WERI-Rb-1 (cell line): ENCODE measurements around the gene ADNP2.

Source experiments
- DNase-seq: peaks from one replicate; pipeline ENCODE4 v3.0.0-alpha.2; 2020
- H3K27ac ChIP-seq: fragments of 250-450 bp; sonication (Bioruptor Pico); 2 replicates; pipeline ENCODE4 v1.5.1; 2020; ENCODE audit warnings: mild to moderate bottlenecking, moderate library complexity
- H3K27me3 ChIP-seq: fragments of 250-450 bp; sonication (Bioruptor Pico); 2 replicates; pipeline ENCODE4 v1.5.1; 2021; ENCODE audit warnings: mild to moderate bottlenecking, low read depth, moderate library complexity; ENCODE audit not compliant: insufficient read depth, severe bottlenecking
- H3K36me3 ChIP-seq: fragments of 250-450 bp; sonication (Bioruptor Pico); 2 replicates; pipeline ENCODE4 v1.5.1; 2020; ENCODE audit warnings: mild to moderate bottlenecking, moderate library complexity
- H3K4me3 ChIP-seq: 2 replicates; pipeline ENCODE4 v1.5.1; 2011; ENCODE audit warnings: low read depth, mild to moderate bottlenecking, control low read depth, low read length
- H3K9me3 ChIP-seq: fragments of 250-450 bp; sonication (Bioruptor Pico); 2 replicates; pipeline ENCODE4 v1.5.1; 2021; ENCODE audit warnings: mild to moderate bottlenecking, moderate library complexity; ENCODE audit not compliant: severe bottlenecking
- CTCF ChIP-seq: IDR thresholded peaks from 2 replicates; pipeline ENCODE4 v1.5.1; 2011; ENCODE audit warnings: low read depth, mild to moderate bottlenecking, control low read depth, inconsistent platforms, low read length

ADNP2 gene

GRCh38 chr18:80147418-80148325, 38.6 kb downstream of the ADNP2 start:
- Histone ChIP-seq H3K27me3 (no peaks in the 10 kb centered on the region), H3K9me3 (no peaks in the 10 kb centered on the region), H3K4me3 (peak overlapping the region; percentile 52), H3K27ac (peak overlapping the region; percentile 51), H3K36me3 (peaks cover 6% of the 10 kb centered on the region)
- DNase-seq = peak; percentile 88
- no peak for TF ChIP-seq CTCF

- TF ChIP-seq CTCF = no peak
- H3K27me3 ChIP-seq = no peaks in the 10 kb centered on the region
- H3K9me3 ChIP-seq = no peaks in the 10 kb centered on the region
- H3K36me3 ChIP-seq = peaks cover 6% of the 10 kb centered on the region
- peak overlapping the region; percentile 51 for H3K27ac ChIP-seq
- no peak for DNase-seq
- peak overlapping the region; percentile 52 for H3K4me3 ChIP-seq
These were observed 39.5 kb downstream of the ADNP2 start for GRCh38 chr18:80148326-80149199.

- Histone ChIP-seq H3K27ac (no peak overlapping the region), H3K27me3 (no peaks in the 10 kb centered on the region), H3K36me3 (peaks cover 6% of the 10 kb centered on the region), H3K4me3 (no peak overlapping the region), H3K9me3 (no peaks in the 10 kb centered on the region)
- TF ChIP-seq CTCF = no peak
- no peak for DNase-seq
These were observed 40.6 kb downstream of the ADNP2 start for GRCh38 chr18:80149667-80150066.

- no peak overlapping the region for H3K4me3 ChIP-seq
- H3K27ac ChIP-seq = no peak overlapping the region
- peaks cover 20% of the 10 kb centered on the region for H3K36me3 ChIP-seq
- no peaks in the 10 kb centered on the region for H3K9me3 ChIP-seq
- DNase-seq = peak; percentile 55
- TF ChIP-seq CTCF = peak; percentile 80
- H3K27me3 ChIP-seq = no peaks in the 10 kb centered on the region
These were observed 45.2 kb downstream of the ADNP2 start for GRCh38 chr18:80154293-80154692.

GRCh38 chr18:80157708-80158343, 48.8 kb downstream of the ADNP2 start:
- no peaks in the 10 kb centered on the region for H3K9me3 ChIP-seq
- H3K27ac ChIP-seq = no peak overlapping the region
- peak; percentile 88 for TF ChIP-seq CTCF

More at GRCh38 chr18:80157708-80158343, 48.8 kb downstream of the ADNP2 start:
- Histone ChIP-seq H3K27me3 (no peaks in the 10 kb centered on the region), H3K4me3 (no peak overlapping the region), H3K36me3 (peaks cover 17% of the 10 kb centered on the region)
- DNase-seq = peak; percentile 82
